ENCODE data around the gene CPE.

DNA sequence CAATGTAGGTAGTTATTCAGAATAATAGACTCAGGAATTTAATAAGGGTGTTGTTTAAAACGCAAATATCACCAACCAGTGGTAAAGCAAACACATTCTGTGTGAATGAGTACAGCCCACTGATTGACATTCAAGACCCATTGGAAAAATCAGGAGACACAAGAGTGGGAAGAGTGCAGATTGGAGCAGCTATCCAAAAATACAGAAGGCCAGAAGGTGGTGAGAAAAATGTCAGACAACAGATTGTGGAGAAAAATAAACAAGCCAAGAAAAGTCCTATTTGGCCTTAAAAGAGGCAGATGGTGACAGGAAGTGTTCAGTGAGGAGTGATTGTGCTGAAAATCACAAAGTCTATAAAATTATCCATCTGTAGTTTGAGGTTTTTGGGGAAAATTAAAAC lies 39.3 kb downstream of the CPE start:
- TF ChIP-seq, protein P1, sequence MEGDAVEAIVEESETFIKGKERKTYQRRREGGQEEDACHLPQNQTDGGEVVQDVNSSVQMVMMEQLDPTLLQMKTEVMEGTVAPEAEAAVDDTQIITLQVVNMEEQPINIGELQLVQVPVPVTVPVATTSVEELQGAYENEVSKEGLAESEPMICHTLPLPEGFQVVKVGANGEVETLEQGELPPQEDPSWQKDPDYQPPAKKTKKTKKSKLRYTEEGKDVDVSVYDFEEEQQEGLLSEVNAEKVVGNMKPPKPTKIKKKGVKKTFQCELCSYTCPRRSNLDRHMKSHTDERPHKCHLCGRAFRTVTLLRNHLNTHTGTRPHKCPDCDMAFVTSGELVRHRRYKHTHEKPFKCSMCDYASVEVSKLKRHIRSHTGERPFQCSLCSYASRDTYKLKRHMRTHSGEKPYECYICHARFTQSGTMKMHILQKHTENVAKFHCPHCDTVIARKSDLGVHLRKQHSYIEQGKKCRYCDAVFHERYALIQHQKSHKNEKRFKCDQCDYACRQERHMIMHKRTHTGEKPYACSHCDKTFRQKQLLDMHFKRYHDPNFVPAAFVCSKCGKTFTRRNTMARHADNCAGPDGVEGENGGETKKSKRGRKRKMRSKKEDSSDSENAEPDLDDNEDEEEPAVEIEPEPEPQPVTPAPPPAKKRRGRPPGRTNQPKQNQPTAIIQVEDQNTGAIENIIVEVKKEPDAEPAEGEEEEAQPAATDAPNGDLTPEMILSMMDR (IDR thresholded peaks at IDR 0.05; ENCODE audit: low read length) = no peak
- TF ChIP-seq EZH2phosphoT487 (IDR thresholded peaks at IDR 0.05; ENCODE audit: low read length) = no peak
